ENCODE results near the gene MAPKAPK2.

Gene MAPKAPK2

DNA sequence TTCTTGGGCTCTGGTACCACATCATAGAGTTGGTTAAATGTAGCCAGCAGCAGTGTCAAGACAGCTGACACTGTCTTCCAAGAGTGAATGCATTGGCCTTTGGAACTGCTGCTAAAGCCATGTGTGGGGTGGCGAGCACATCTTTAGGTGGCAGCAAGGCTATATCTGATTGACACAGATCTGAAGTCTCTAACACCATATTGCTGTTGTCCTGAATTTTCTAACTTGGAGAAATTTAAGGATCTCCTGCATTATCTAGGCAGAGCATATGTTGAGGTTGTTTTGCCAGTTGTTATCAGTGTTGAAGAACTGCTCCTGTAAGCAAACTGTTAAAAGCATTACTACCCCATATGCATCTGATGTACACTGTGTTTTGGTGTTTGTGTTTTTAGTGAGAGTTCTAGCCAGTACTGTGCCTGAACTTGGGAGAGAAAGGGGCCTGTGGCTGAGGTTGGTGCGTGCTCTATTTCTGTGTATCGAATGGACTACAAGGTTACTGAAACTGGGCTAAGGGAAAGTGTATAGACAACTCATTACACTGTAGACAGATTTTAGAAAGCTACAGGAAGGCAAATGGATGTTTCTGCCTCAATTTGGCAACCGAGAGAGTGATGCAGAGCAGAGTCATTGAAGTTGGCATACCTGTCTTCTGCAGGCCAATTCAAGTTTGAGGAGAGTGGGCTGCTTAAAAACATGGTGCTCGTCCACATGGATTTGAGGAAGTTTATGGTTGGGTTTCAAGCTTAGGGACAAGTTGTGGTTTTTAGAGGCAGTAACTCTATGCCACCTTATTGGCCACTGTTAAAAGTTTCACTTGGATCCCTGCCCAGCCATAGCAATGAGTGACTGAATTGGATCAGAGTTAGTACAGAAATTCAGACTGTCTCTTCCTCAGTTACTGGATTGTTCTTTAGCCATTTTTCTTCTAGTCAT is 32.5 kb upstream of the MAPKAPK2 start:
- peaks cover 7% of the 10 kb centered on the region for H3K27me3 Mint-ChIP-seq
- H3K36me3 Mint-ChIP-seq (ENCODE audit: insufficient read depth): peaks cover 2% of the 10 kb centered on the region
- H3K4me3 Mint-ChIP-seq: no peak overlapping the region
- DNase-seq (ENCODE audit: low spot score in 2 of 2): no peak
- no peaks in the 10 kb centered on the region for H3K4me1 Mint-ChIP-seq
- H3K9me3 Mint-ChIP-seq: no peaks in the 10 kb centered on the region
- H3K27ac Mint-ChIP-seq (ENCODE audit: low read depth): no peak overlapping the region
- no peak for ATAC-seq (replicated peaks; ENCODE audit: extremely low read depth, poor library complexity, severe bottlenecking)

DNA sequence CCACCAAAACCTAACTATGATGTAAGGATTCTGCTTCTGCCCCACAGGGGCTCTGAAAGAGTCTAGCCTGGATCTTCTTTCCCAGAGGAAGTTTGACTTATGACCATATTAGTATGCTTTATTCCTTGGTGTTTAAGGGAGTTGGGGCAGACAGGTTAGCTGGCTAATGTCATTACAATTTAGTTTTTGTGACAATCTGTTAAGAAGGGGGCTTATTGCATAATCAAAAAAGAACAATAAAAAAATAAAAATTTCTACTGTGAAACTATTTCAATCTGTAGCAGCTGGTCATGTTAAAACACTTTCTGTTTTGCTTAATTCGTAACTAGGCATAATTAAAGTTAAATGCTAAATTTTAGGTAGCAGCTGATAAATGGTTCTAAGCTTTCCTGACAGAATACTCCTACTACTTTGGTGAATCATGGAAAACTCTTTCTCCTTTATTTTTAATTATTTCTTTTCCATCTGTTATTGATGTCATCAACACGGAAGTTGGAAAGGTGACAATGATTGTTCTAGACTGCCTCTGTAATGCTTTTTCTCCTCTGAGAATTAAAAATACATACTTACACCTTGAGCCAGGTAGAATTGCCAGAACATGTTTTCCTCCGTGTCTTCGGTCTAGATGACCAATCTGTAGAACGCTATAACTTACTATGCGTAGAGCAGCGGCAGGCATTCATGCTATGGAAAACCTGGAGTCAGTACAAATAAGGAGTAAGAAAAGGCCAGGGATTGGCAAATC is 30.8 kb upstream of the MAPKAPK2 start:
- Mint-ChIP-seq H3K4me3 (no peak overlapping the region), H3K4me1 (peaks cover 6% of the 10 kb centered on the region), H3K36me3 (ENCODE audit: insufficient read depth) (no peaks in the 10 kb centered on the region), H3K27me3 (peaks cover 24% of the 10 kb centered on the region), H3K27ac (ENCODE audit: low read depth) (no peak overlapping the region), H3K9me3 (no peaks in the 10 kb centered on the region)
- DNase-seq (ENCODE audit: low spot score in 2 of 2): no peak
- ATAC-seq (replicated peaks; ENCODE audit: extremely low read depth, poor library complexity, severe bottlenecking): no peak

DNA sequence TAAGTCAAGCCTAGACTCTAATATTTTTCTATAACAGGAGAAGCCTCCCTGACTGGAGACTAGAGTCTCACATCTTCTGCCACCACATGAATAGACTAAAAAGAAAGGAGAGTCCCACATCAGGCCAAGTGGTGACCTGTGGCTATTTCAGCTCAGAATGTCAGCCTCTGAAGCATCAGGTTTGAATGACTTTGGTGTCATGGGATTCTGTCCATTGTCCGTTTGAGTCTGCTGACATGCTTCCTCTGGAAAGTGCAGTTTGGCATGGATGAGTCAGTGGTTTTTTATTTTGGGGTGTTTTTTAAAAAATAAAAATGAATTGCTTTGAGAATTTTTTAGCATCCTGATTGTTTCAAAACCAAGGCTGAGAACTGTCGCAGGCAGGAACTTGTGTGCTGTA is 29.9 kb upstream of the MAPKAPK2 start:
- DNase-seq (ENCODE audit: low spot score in 2 of 2) (no peak), ATAC-seq (replicated peaks; ENCODE audit: extremely low read depth, poor library complexity, severe bottlenecking) (no peak)
- H3K4me3 Mint-ChIP-seq: no peak overlapping the region
- peaks cover 33% of the 10 kb centered on the region for H3K27me3 Mint-ChIP-seq
- no peaks in the 10 kb centered on the region for H3K36me3 Mint-ChIP-seq (ENCODE audit: insufficient read depth)
- peaks cover 6% of the 10 kb centered on the region for H3K4me1 Mint-ChIP-seq
- no peak overlapping the region for H3K27ac Mint-ChIP-seq (ENCODE audit: low read depth)
- no peaks in the 10 kb centered on the region for H3K9me3 Mint-ChIP-seq

DNA sequence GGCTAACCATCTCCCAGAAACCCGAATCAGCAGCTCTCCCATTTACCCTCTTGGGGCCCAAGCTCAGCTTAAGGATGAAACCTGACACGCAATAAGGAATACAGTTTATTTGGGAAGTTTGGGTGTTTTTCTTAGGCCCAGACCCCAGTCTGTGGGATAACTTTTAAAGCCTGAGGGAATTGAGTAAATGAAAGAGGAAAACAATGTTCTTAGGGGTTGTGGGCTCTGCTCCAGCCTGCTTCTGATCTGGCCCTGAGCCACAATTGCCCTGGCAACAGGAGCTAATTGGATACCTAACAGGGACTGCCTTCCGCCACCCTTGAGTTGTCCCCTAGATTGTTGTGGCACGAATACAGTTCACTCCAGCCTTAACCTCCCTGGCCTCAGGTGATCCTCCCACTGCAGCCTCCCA is 29.2 kb upstream of the MAPKAPK2 start:
- no peak overlapping the region for H3K4me3 Mint-ChIP-seq
- no peak for ATAC-seq (replicated peaks; ENCODE audit: extremely low read depth, poor library complexity, severe bottlenecking)
- H3K27me3 Mint-ChIP-seq: peaks cover 40% of the 10 kb centered on the region
- H3K4me1 Mint-ChIP-seq: peaks cover 6% of the 10 kb centered on the region
- no peaks in the 10 kb centered on the region for H3K36me3 Mint-ChIP-seq (ENCODE audit: insufficient read depth)
- H3K9me3 Mint-ChIP-seq: no peaks in the 10 kb centered on the region
- no peak for DNase-seq (ENCODE audit: low spot score in 2 of 2)
- no peak overlapping the region for H3K27ac Mint-ChIP-seq (ENCODE audit: low read depth)

DNA sequence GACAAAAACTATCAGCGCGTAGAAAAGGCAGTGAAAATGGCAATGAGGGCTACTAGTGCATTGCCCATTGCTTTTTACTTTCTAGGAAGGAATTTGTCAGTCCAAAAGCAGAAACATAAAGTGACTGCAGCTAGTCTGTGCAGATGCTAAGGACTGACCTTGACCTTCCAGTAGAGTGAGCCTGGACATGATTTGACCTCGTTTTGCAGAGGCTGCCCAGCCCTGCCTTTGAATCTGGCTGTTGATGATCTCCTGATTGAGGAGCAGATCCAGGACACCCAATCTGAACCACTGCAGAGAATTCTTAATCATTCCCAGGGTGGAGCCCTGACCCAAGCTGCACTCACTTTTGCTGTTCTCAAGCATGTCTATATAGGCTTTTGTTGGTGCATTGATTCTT is 27.8 kb upstream of the MAPKAPK2 start:
- no peaks in the 10 kb centered on the region for H3K9me3 Mint-ChIP-seq
- DNase-seq (ENCODE audit: low spot score in 2 of 2) (no peak), ATAC-seq (replicated peaks; ENCODE audit: extremely low read depth, poor library complexity, severe bottlenecking) (no peak)
- no peaks in the 10 kb centered on the region for H3K36me3 Mint-ChIP-seq (ENCODE audit: insufficient read depth)
- no peak overlapping the region for H3K27ac Mint-ChIP-seq (ENCODE audit: low read depth)
- H3K4me1 Mint-ChIP-seq: peaks cover 6% of the 10 kb centered on the region
- H3K4me3 Mint-ChIP-seq: no peak overlapping the region
- peaks cover 51% of the 10 kb centered on the region for H3K27me3 Mint-ChIP-seq

DNA sequence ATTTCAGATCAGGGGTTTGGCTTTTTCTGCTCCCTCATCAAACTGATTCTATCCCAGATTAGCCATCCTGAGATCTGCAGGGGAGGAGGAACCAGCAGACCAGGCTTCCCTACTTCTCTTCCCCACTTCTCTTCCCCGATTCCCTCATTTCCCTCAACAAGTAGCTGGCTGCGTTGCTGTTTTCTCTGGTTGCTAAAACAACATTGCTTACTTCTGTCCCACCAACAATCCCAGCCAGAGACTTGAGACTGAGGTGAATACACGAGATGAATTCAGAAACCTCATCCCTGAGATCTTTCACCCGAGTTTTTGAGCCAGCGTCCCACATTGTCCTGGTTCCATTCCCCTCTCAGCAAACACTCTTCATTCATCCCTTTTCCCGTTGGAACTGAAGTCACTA is 27.0 kb upstream of the MAPKAPK2 start:
- Mint-ChIP-seq H3K4me1 (peaks cover 6% of the 10 kb centered on the region), H3K27me3 (peaks cover 59% of the 10 kb centered on the region), H3K27ac (ENCODE audit: low read depth) (no peak overlapping the region), H3K4me3 (no peak overlapping the region), H3K9me3 (no peaks in the 10 kb centered on the region), H3K36me3 (ENCODE audit: insufficient read depth) (no peaks in the 10 kb centered on the region)
- DNase-seq (ENCODE audit: low spot score in 2 of 2) (no peak), ATAC-seq (replicated peaks; ENCODE audit: extremely low read depth, poor library complexity, severe bottlenecking) (no peak)

DNA sequence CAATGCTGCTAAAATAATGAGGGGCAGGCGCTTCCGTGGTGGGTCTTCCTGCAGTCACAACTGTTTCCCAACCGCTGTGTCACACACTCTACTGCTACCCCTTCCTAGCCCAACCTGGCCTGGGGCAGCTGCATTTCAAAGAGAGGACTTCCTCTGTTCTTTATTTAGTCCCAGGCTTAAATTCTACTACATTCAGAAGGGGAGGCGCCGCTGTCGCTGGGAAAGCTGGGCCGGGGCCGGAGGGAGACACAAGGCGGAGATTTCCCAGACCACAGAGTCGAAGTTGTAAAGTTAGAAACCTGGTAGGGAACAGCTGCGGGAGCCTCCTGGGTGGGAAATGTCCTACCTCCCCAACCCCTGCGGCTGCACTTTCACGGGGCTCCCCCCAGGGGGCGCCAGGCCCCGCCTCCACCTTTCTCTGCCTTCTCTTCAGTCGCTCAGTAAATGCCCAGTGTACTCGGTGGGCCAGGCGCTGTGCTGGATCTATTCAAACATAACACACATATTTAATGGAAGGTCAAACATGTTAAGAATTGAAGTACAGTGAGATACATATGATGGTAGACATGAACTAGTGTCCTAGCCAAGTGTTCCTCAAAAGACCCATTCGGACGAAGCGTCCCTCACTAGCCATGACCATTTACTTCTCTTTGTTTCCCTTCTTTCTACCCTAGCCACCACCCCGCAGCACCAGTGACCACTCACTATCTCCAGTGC is 26.3 kb upstream of the MAPKAPK2 start:
- Mint-ChIP-seq H3K27ac (ENCODE audit: low read depth) (no peak overlapping the region), H3K27me3 (peaks cover 65% of the 10 kb centered on the region), H3K4me3 (no peak overlapping the region), H3K9me3 (no peaks in the 10 kb centered on the region), H3K4me1 (peaks cover 6% of the 10 kb centered on the region), H3K36me3 (ENCODE audit: insufficient read depth) (no peaks in the 10 kb centered on the region)
- DNase-seq (ENCODE audit: low spot score in 2 of 2) (peak; percentile 37 to 50), ATAC-seq (replicated peaks; ENCODE audit: extremely low read depth, poor library complexity, severe bottlenecking) (peak; percentile 58)

DNA sequence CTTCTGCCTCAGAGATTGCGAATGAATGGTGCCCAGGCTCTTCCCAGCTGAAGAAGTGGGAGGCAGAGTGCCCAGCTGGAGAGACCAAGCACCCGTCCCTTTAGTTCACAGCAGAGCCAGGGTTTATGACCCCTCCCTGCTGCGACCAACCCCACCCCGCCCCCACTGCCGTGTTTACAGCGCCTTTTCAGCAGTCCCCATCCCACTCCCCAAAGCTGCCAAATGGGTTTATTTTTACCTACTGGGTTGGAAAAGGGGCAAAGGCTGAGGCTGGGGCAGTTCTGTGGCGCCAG is 25.8 kb upstream of the MAPKAPK2 start:
- Mint-ChIP-seq H3K4me3 (no peak overlapping the region), H3K27ac (ENCODE audit: low read depth) (no peak overlapping the region), H3K36me3 (ENCODE audit: insufficient read depth) (no peaks in the 10 kb centered on the region), H3K9me3 (no peaks in the 10 kb centered on the region), H3K27me3 (peaks cover 66% of the 10 kb centered on the region), H3K4me1 (peaks cover 6% of the 10 kb centered on the region)
- ATAC-seq (replicated peaks; ENCODE audit: extremely low read depth, poor library complexity, severe bottlenecking): no peak
- DNase-seq (ENCODE audit: low spot score in 2 of 2): no peak

DNA sequence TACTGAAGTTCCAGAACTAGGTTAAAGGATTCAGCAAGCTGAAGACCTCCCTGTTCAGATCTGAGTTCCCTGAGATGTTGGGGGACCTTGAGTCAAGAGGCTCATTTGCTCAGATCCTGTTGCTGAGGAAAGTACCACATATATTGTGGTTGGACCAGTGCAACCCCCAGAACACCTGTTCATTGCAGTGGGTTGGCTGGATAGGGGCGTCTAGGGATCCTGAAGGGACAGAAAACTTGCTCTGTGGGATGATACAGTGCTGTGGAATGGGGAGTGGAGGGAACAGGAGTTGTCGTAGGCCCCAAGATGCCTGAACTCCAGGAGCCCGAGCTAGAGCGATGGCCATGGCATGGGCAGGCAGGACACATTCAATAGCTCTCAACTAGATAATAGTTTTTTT is 24.6 kb upstream of the MAPKAPK2 start:
- Mint-ChIP-seq H3K36me3 (ENCODE audit: insufficient read depth) (no peaks in the 10 kb centered on the region), H3K27me3 (peaks cover 66% of the 10 kb centered on the region), H3K4me1 (peaks cover 6% of the 10 kb centered on the region), H3K27ac (ENCODE audit: low read depth) (no peak overlapping the region), H3K9me3 (no peaks in the 10 kb centered on the region), H3K4me3 (no peak overlapping the region)
- ATAC-seq (replicated peaks; ENCODE audit: extremely low read depth, poor library complexity, severe bottlenecking) (no peak), DNase-seq (ENCODE audit: low spot score in 2 of 2) (no peak)

DNA sequence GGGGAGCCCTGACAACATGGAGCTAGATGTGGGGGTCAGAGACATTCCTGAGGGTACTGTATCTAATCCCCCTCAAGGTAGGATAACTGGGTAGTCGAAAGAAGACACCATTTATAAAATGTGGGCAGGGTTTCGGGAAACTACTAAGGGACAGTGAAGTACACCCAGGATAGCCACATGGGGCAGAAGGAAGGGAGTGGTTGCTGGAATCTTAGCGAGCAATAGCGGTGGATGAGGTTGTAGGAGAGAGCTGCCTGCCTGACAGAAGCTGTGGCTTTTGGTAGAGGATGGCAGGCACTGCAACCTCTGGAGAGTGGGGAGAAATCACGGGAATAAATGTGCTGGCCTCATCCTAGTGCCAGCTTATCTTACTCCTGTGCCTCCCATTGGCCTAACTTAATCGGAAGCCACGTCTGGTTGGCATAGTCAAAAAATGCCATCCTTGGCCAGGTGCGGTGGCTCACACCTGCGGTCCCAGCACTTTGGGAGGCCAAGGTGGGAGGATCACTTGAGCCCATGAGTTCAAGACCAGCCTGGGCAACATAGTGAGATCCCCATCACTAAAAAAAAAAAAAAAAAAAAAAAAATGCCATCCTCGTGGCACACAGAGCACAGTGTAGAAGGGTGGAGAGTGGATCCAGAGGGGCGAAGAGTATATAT is 23.4 kb upstream of the MAPKAPK2 start:
- Mint-ChIP-seq H3K4me3 (no peak overlapping the region), H3K9me3 (no peaks in the 10 kb centered on the region), H3K27ac (ENCODE audit: low read depth) (no peak overlapping the region), H3K27me3 (peaks cover 66% of the 10 kb centered on the region), H3K4me1 (peaks cover 6% of the 10 kb centered on the region), H3K36me3 (ENCODE audit: insufficient read depth) (peaks cover 2% of the 10 kb centered on the region)
- ATAC-seq (replicated peaks; ENCODE audit: extremely low read depth, poor library complexity, severe bottlenecking) (no peak), DNase-seq (ENCODE audit: low spot score in 2 of 2) (no peak)

DNA sequence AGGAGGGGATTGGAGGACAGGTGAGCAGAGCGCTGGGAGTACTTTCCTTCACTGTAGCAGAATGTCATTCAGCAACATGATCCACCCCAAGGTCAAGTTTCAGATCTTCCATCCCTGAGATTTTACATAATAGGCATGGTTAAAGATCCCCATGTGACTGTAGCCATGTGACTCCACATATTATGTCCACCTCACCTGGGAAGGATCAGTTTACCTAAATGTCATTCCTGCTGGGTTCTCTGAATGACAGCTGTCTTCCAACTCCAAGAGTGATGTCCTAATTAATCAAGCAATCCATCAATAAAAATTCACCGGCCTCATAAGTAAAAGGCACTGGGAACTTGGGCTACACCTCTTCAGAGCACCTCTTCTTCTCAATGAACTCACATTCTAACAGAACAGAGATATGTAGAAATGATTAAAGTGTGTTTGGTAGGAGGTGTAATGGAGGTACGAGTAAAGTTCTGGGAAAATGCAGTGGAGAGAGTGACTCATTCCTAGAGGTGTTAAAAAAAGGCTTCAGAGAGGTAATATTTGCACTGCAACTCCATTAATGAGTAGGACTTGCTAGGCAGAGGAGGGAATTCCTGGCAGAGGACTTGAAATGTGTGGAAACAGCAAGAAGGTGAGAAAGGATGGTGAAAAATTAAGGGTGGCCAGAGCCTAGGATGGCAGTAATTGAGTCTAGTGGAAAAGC is 22.2 kb upstream of the MAPKAPK2 start:
- DNase-seq (ENCODE audit: low spot score in 2 of 2): no peak
- H3K4me1 Mint-ChIP-seq: peaks cover 7% of the 10 kb centered on the region
- H3K9me3 Mint-ChIP-seq: no peaks in the 10 kb centered on the region
- H3K36me3 Mint-ChIP-seq (ENCODE audit: insufficient read depth): peaks cover 2% of the 10 kb centered on the region
- no peak overlapping the region for H3K4me3 Mint-ChIP-seq
- ATAC-seq (replicated peaks; ENCODE audit: extremely low read depth, poor library complexity, severe bottlenecking): no peak
- H3K27me3 Mint-ChIP-seq: peaks cover 56% of the 10 kb centered on the region
- H3K27ac Mint-ChIP-seq (ENCODE audit: low read depth): no peak overlapping the region

DNA sequence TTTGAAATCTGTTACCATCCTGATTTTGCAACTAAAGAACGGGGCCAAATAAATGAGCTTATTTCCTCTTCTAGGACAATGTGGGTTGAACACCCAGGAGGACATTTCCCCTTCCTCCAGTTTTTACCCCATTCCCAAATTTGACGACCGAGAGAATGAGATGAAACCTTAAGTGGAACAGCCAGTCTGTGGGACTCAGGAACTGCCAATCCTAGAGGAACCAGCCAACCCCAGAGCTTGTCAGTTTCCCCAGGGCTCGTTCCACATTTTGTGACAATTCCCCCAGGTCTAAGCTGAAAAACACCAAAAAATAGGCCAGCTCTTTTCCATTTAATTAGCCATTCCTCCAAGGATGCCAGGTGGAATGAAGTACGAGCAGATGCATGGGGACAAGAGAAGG is 21.3 kb upstream of the MAPKAPK2 start:
- H3K9me3 Mint-ChIP-seq: no peaks in the 10 kb centered on the region
- H3K4me3 Mint-ChIP-seq: no peak overlapping the region
- peaks cover 2% of the 10 kb centered on the region for H3K36me3 Mint-ChIP-seq (ENCODE audit: insufficient read depth)
- peaks cover 14% of the 10 kb centered on the region for H3K4me1 Mint-ChIP-seq
- ATAC-seq (replicated peaks; ENCODE audit: extremely low read depth, poor library complexity, severe bottlenecking): no peak
- DNase-seq (ENCODE audit: low spot score in 2 of 2): no peak
- H3K27ac Mint-ChIP-seq (ENCODE audit: low read depth): no peak overlapping the region
- peaks cover 47% of the 10 kb centered on the region for H3K27me3 Mint-ChIP-seq
